HUES64 (cell line): ENCODE data around the gene ACSS1.

Experiments
- H3K27ac ChIP-seq: 2 replicates; pipeline ENCODE4 v1.7.0; 2013; ENCODE audit warnings: low read depth, low read length, inconsistent platforms
- H3K27me3 ChIP-seq: 2 replicates; pipeline ENCODE4 v1.6.1; 2013; ENCODE audit warnings: mild to moderate bottlenecking, low read length; ENCODE audit not compliant: insufficient read depth
- H3K36me3 ChIP-seq: 2 replicates; pipeline ENCODE4 v1.6.1; 2013; ENCODE audit warnings: mild to moderate bottlenecking, low read length; ENCODE audit not compliant: insufficient read depth
- H3K4me1 ChIP-seq: 2 replicates; pipeline ENCODE4 v1.6.1; 2013; ENCODE audit warnings: mild to moderate bottlenecking, low read length, moderate library complexity; ENCODE audit not compliant: insufficient read depth
- H3K4me3 ChIP-seq: 2 replicates; pipeline ENCODE4 v1.5.1; 2013; ENCODE audit warnings: mild to moderate bottlenecking, low read length, moderate library complexity
- H3K9ac ChIP-seq: 2 replicates; pipeline ENCODE4 v1.6.1; 2013; ENCODE audit warnings: mild to moderate bottlenecking, low read depth, low read length
- H3K9me3 ChIP-seq: 2 replicates; pipeline ENCODE4 v1.6.1; 2013; ENCODE audit warnings: low read depth, low read length; ENCODE audit not compliant: insufficient read depth
- WGBS: fragments of 150-250, 120-280 bp; methylation state at CpG from one replicate; pipeline ENCODE4 v1.1.7; 2013; ENCODE audit warnings: missing lambda C conversion rate; 5-methylcytosine and 5-hydroxymethylcytosine counted together

Gene ACSS1

GRCh38 chr20:25041813-25042530 is 16.0 kb downstream of the ACSS1 start:
- no peaks in the 10 kb centered on the region for H3K9me3 ChIP-seq
- no peaks in the 10 kb centered on the region for H3K4me1 ChIP-seq
- no peak overlapping the region for H3K27ac ChIP-seq
- H3K4me3 ChIP-seq, result no peak overlapping the region
- no peaks in the 10 kb centered on the region for H3K36me3 ChIP-seq
- WGBS, result 93% methylated on average over 21 of the region's 21 CpGs
- no peaks in the 10 kb centered on the region for H3K27me3 ChIP-seq
- H3K9ac ChIP-seq, result no peak overlapping the region

- H3K4me3 ChIP-seq, result no peak overlapping the region
- H3K27ac ChIP-seq, result no peak overlapping the region
- H3K4me1 ChIP-seq, result no peaks in the 10 kb centered on the region
- H3K27me3 ChIP-seq, result no peaks in the 10 kb centered on the region; the same call in 1 of the 2 replicates
- no peaks in the 10 kb centered on the region for H3K9me3 ChIP-seq
- WGBS, result 91% methylated on average over 6 of the region's 6 CpGs
- H3K36me3 ChIP-seq, result no peaks in the 10 kb centered on the region
- H3K9ac ChIP-seq, result no peak overlapping the region
Observed at GRCh38 chr20:25040438-25040831, 17.5 kb downstream of the ACSS1 start.

- no peaks in the 10 kb centered on the region for H3K9me3 ChIP-seq
- 93% methylated on average over 9 of the region's 9 CpGs for WGBS
- no peaks in the 10 kb centered on the region for H3K36me3 ChIP-seq
- no peaks in the 10 kb centered on the region for H3K4me1 ChIP-seq
- H3K27ac ChIP-seq, result no peak overlapping the region
- H3K27me3 ChIP-seq, result no peaks in the 10 kb centered on the region; the same call in 1 of the 2 replicates
- H3K4me3 ChIP-seq, result no peak overlapping the region
- no peak overlapping the region for H3K9ac ChIP-seq
Observed at GRCh38 chr20:25039697-25040437, 18.1 kb downstream of the ACSS1 start.

- Histone ChIP-seq H3K4me1 (no peaks in the 10 kb centered on the region), H3K27ac (no peak overlapping the region), H3K9me3 (no peaks in the 10 kb centered on the region), H3K4me3 (no peak overlapping the region), H3K27me3 (no peaks in the 10 kb centered on the region; the same call in 1 of the 2 replicates), H3K9ac (no peak overlapping the region), H3K36me3 (no peaks in the 10 kb centered on the region)
- 88% methylated on average over 6 of the region's 6 CpGs for WGBS
Observed at GRCh38 chr20:25038591-25039015, 19.3 kb downstream of the ACSS1 start.

GRCh38 chr20:25038103-25038410 is 19.9 kb downstream of the ACSS1 start:
- H3K4me1 ChIP-seq, result peaks cover 2% of the 10 kb centered on the region; the same call in 1 of the 2 replicates

GRCh38 chr20:25037288-25038102 is 20.4 kb downstream of the ACSS1 start:
- 92% methylated on average over 15 of the region's 15 CpGs for WGBS
- Histone ChIP-seq H3K36me3 (no peaks in the 10 kb centered on the region), H3K4me3 (no peak overlapping the region), H3K9ac (no peak overlapping the region), H3K27ac (no peak overlapping the region), H3K4me1 (peaks cover 3% of the 10 kb centered on the region; the same call in 1 of the 2 replicates), H3K9me3 (no peaks in the 10 kb centered on the region), H3K27me3 (no peaks in the 10 kb centered on the region; the same call in 1 of the 2 replicates)

More at GRCh38 chr20:25038103-25038410, 19.9 kb downstream of the ACSS1 start:
- Histone ChIP-seq H3K36me3 (no peaks in the 10 kb centered on the region), H3K9ac (no peak overlapping the region), H3K9me3 (no peaks in the 10 kb centered on the region), H3K27me3 (no peaks in the 10 kb centered on the region; the same call in 1 of the 2 replicates), H3K4me3 (no peak overlapping the region), H3K27ac (no peak overlapping the region)
- WGBS, result 89% methylated on average over 3 of the region's 3 CpGs

GRCh38 chr20:25036331-25036936 is 21.5 kb downstream of the ACSS1 start:
- H3K27me3 ChIP-seq, result no peaks in the 10 kb centered on the region; the same call in 1 of the 2 replicates
- no peak overlapping the region for H3K27ac ChIP-seq
- no peaks in the 10 kb centered on the region for H3K9me3 ChIP-seq
- H3K9ac ChIP-seq, result no peak overlapping the region
- 87% methylated on average over 6 of the region's 7 CpGs for WGBS
- H3K4me1 ChIP-seq, result peaks cover 3% of the 10 kb centered on the region; the same call in 1 of the 2 replicates
- no peaks in the 10 kb centered on the region for H3K36me3 ChIP-seq
- no peak overlapping the region for H3K4me3 ChIP-seq

- H3K36me3 ChIP-seq, result no peaks in the 10 kb centered on the region
- H3K27me3 ChIP-seq, result peaks cover 2% of the 10 kb centered on the region
- no peak overlapping the region for H3K9ac ChIP-seq
- H3K27ac ChIP-seq, result no peak overlapping the region
- no peak overlapping the region for H3K4me3 ChIP-seq
- peaks cover 3% of the 10 kb centered on the region; the same call in 1 of the 2 replicates for H3K4me1 ChIP-seq
- 81% methylated on average over 4 of the region's 4 CpGs for WGBS
- H3K9me3 ChIP-seq, result no peaks in the 10 kb centered on the region
Observed at GRCh38 chr20:25035921-25036320, 22.0 kb downstream of the ACSS1 start.

GRCh38 chr20:25033924-25034300 is 24.0 kb downstream of the ACSS1 start:
- H3K4me3 ChIP-seq, result no peak overlapping the region
- H3K27ac ChIP-seq, result no peak overlapping the region
- 73% methylated on average over 3 of the region's 3 CpGs for WGBS
- H3K36me3 ChIP-seq, result no peaks in the 10 kb centered on the region
- peaks cover 3% of the 10 kb centered on the region; the same call in 1 of the 2 replicates for H3K4me1 ChIP-seq
- H3K27me3 ChIP-seq, result peaks cover 3% of the 10 kb centered on the region
- no peaks in the 10 kb centered on the region for H3K9me3 ChIP-seq
- no peak overlapping the region for H3K9ac ChIP-seq

- no peak overlapping the region for H3K4me3 ChIP-seq
- no peaks in the 10 kb centered on the region for H3K36me3 ChIP-seq
- H3K27me3 ChIP-seq, result peaks cover 3% of the 10 kb centered on the region
- H3K9ac ChIP-seq, result no peak overlapping the region
- H3K9me3 ChIP-seq, result no peaks in the 10 kb centered on the region
- H3K4me1 ChIP-seq, result peaks cover 3% of the 10 kb centered on the region; the same call in 1 of the 2 replicates
- H3K27ac ChIP-seq, result no peak overlapping the region
- 90% methylated on average over 6 of the region's 6 CpGs for WGBS
Observed at GRCh38 chr20:25033265-25033923, 24.5 kb downstream of the ACSS1 start.
